Inferior parietal cortex (tissue), 1 donor: ENCODE results near the gene NCAPH2.
"Not testable (repeated sequence)": the region's sequence is repeated elsewhere in the genome, so short reads cannot be mapped to it uniquely, and the experiment has no call there.

Experiments
- DNase-seq: peaks from one replicate; pipeline ENCODE4 v3.0.0-alpha.2; 2016; ENCODE audit errors: extremely low spot score

NCAPH2 gene

GRCh38 chr22:50517495-50518260 lies 9.7 kb downstream of the NCAPH2 start:
- DNase-seq = no peak

DNA sequence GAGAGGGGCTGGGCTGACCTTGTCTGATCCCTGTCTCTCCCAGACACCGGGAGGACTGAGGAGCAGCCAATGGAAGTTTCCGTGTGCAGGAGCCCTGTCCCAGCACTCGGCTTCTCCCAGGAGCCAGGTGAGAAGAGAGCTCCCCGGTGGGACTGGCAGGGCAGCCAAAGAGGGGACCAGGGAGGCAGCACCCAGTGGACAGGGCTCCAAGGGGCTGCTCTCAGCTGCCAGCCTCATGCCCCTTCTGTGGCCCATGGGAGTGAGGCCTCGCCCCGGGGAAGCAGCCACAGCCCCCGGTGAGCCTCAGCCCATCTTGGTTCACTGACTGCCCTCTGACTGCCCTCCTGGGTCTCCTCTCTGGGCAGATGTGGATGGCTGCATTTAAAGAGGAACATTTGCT lies 10.6 kb downstream of the NCAPH2 start:
- DNase-seq = no peak

GRCh38 chr22:50519151-50519550 lies 11.1 kb downstream of the NCAPH2 start:
- DNase-seq = no peak

DNA sequence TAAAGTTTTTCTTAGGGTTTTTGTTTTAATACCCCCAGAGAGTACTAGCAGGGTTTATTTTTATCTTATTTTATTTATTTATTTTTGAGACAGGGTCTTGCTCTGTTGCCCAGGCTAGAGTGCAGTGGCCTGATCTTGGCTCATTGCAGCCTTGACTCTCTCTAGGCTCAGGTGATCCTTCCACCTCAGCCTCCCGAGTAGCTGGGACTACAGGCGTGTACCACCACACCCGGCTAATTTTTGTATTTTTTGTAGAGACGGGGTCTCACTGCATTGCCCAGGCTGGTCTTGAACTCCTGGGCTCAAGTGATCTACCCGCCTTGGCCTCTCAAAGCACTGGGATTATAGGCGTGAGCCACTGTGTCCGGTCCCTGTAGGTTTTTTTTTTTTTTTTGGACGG lies 12.2 kb downstream of the NCAPH2 start:
- not testable (repeated sequence) for DNase-seq

- DNase-seq = no peak
Measured at GRCh38 chr22:50520826-50521453, 12.9 kb downstream of the NCAPH2 start.

- DNase-seq = no peak
Measured at GRCh38 chr22:50521710-50522109, 13.7 kb downstream of the NCAPH2 start.

GRCh38 chr22:50522208-50522805 lies 14.3 kb downstream of the NCAPH2 start:
- DNase-seq = no peak

GRCh38 chr22:50522806-50523438 lies 14.9 kb downstream of the NCAPH2 start:
- no peak for DNase-seq

GRCh38 chr22:50523458-50523805 lies 15.4 kb downstream of the NCAPH2 start:
- no peak for DNase-seq

DNA sequence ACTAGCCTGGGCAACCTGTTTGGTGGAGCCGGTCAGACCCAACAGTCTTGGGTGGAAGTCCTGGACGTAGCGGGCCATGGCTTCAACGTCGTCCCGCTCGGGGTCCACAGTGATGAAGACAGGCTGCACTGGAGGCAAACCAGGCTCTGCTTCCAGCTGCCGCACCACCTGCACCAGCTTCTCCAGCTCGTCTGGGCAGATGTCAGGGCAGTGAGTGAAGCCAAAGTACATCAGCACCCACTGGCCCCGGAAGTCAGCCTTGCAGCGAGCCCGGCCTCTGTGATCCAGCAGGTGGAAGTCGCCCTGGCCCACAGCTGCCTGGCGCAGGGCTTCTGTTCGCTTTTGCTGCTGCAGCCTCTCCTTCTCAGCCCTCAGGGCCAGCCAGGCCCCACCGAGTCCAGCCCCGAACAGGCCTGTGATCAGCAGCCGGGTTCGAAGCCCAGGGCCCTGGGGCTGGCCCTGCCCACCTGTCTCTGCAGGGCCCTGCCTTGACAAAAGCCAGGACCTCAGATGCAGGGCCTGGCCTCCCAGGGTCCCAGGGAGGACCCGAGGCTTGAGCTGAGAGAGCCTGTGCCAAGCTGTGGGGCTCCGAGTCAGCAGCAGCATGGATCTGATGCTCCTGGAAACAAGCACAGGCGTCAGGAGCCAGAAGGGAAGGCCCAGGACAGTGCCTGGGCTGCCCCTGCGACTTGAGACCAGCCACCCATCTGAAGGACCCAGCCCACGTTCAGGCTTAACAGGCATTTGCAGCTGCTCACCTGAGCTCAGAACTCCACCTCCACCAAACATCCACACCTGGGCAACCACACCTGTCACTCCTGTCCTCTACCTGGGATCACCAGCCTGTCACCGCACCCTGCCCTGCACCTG lies 16.0 kb downstream of the NCAPH2 start:
- DNase-seq = no peak

DNA sequence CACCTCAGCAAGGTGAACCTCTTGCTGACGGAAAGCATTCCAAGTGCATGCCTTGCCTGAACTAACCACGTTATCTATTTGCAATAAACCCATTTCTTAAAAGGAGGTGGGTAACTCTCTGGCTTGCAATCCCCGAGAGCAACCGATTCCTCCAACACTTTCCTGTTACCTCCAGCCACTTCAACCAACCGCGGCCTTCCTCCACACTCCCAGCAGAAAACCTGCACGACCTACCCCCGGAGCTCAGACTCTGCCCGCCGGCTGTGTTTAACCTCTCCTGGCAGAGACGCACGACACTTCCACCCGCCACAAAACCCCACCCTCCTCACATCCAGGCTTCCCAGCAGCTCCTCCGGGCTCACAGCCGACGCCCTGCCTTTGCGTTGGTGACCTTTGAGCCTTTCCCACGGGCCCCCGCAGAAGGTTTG lies 16.7 kb downstream of the NCAPH2 start:
- no peak for DNase-seq

DNA sequence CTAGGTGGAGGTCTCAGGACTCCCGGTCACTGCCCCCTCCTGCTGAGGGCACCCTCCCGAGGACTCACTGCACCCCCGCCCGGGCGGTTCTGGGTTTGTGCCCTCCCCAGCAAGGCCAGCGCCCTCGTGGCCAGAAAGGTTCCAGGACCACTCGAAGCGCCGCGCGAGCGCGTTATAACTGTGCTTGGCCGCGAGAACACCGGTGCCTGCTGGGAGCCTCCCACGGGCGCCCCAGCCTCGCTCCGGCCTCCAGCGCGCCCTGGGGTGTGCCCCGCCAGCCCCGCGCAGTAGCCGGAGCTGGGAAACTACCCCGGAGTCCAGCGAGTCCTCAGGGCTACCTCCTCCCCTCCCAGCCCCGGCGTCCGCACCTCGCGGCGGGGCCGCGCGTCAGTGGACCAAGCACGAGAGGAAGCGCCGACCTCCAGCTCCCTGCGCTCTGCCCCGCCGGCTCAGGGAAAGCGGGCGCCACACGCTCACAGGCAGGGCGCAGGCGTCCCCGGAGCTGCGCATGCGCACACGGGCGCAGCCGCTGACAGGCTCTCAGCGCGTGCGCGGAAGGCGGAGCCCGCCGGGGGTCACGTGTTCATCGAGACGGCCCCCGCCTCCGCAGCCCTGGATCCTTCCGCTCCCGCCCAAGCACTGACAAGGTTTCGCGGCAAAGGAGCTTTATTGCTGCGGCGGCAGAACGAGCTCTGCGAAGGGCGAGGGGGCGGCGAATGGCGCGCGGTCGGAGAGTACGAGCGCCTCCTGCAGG lies 17.3 kb downstream of the NCAPH2 start, which contains the start of gene SCO2:
TSS of gene SCO2 (minus strand) at position 495 of the 754 bp plus-strand sequence. CDS start 1,187 bp downstream, outside the sequence.
- peak; percentile 97 for DNase-seq

GRCh38 chr22:50525858-50526107 lies 17.8 kb downstream of the NCAPH2 start:
- no peak for DNase-seq

DNA sequence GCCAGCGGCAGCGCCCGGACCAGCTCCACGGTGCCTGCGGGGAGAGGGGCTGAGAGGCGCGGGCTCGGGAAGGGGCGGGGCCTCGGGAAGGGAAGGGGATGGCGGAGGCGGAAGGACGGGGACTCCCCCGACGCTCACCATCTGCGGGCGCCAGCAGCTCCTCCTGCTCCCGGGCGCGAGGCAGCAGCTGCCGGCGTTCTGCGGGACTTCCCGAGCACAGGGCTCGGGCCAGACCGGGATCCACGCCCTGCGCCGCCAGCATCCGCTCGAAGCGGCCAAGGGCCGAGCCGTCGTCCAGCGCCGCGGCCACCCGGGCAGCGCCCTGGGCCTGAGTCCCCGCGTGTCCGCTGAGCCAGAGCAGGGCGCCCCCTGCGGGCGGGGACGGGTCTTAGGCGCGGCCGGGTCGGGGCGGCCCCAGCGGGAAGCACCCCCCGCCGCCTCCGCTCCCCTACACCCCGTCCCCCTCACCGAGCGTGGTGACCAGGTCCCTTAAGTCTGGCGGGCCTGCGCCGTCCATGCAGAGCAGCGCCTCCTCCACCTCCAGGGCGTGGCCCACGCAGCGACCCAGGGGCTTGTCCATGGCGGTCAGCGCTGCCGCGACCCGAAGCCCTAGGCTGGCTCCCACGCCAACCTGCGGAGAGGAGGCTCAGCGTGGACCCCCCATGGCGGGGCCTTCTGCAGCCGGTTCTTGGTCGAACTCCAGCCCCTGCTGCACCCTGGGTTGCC lies 18.2 kb downstream of the NCAPH2 start:
- DNase-seq = peak; percentile 36

DNA sequence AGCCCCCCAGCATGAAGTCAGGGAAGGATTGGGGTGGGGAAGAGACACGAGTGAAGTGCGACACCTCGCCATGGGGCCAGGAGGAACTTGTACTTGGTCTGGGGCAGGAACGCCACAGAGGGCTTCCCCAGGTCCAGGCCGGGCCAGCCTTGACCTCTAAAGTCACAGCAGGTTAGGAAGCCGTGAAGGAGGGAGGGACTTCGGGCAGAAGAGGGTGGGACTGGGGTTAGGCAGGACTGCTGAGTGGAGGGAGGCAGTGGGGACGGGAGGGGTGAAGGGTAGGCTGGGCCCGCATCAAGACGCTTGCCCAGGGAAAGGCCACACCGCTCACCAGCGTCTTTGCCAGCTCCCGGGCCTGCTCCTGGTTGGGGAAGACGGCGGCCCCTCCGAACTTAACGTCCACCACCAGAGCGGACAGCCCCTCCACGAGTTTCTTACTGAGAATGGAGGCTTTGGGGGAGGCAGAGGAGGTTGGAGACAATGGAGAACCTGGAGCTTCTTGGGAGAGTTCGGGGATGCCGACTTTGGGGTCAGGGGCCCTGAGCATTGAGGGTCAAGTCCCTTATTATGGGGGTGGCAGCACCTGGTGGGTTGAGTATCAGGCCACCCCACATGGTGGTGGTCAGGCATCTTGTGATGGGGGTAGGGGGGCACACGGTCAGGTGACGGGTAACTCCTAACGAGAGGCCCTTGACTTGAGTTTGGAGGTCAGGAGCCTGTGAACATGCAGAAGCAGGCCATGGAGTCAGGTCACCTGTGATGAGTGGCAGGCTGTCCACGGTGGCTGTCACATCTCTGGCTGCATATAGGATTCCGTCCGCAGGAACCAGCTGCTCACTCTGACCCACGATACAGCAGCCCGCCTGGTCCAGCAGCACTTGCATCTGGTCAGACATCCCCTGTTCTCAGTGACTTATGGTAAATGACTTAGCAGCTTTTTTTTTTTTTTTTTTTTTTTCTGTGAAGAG lies 19.1 kb downstream of the NCAPH2 start:
- no peak for DNase-seq

DNA sequence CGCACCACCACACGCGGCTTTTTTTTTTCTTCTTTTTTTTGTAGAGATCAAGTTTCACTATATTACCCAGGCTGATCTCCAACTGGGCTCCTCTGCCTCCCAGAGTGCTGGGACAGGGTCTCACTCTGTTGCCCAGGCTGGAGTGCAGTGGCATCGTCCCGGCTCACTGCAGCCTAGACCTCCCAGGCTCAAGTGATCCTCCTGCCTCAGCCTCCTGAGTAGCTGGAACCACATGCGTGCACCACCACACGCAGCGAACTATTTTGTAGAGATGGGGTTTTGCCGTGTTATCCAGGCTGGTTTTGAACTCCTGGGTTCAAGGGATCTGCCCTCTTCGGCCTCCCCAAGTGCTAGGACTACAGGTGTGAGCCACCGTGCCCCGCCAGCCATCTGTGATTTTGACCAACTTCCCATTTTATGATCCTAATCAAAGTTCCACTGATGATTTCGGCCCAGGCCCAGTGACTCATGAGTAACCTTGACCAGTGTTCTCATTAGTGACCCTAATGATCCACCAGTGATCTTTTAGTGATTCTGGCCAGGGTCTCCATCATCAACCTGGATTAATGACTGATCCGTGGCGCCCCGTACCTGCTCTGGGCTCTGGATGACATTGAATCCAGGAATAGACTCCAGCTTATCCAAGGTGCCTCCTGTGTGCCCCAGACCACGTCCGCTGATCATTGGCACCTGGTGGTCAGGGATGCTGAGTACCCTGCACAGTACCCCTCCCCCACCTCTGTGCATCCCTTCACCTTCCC lies 20.1 kb downstream of the NCAPH2 start:
- no peak for DNase-seq

DNA sequence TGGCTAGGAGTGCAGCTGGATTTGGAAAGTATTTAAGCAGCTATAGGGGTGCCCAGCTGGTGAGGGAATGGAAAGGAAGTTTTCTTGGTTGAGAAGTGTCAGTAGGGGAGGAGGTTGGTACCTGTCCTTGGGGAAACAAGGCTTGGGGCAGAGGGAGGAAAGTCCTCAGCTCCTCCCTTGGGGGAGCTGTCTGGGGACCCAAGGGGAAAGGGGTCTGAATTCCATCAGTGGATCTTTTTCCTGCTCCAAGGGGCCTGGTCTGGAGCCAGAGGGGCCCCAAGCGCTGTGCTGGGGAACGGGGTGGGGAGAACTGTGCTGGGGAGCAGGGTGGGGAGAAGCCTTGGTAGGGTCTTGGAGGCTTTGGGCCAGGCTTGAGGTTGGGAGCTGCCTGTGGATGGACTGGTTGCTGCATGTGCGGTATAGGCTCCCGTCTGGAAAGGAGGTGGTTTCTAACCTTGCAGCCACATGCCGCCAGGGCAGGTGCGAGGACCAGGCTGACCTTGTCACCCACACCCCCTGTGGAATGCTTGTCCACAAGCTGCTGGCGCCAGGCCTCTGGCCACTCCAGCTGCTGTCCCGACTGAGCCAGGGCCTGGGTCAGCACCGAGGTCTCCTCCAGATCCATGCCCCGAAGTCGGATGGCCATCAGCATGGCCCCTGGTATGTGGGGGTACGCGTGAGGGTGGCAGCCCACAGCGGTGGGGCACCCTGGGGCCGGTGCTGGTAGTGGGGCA lies 20.8 kb downstream of the NCAPH2 start:
- DNase-seq = no peak

- no peak for DNase-seq
Measured at GRCh38 chr22:50529416-50529896, 21.4 kb downstream of the NCAPH2 start.
